HCT116 (cell line): ENCODE measurements around the gene LCE1A. TPM values are rescaled to one million over a fixed set of nuclear protein-coding genes. Genes with fewer than 3 reads are reported as not detected.

ENCODE experiments used
- ATAC-seq: fragments of 200-7000 bp; cut with Tn5 transposase; 2 replicates; pipeline ENCODE4 v1.9.1; 2020; ENCODE audit warnings: mild to moderate bottlenecking, moderate library complexity
- BruUV-seq: library from RNA; stranded (reverse); fragments of 400-500 nt; replicated peaks from 2 replicates; lab custom pipeline; 2021; lab: Mats Ljungman, UMichigan
- CTCF ChIA-PET: fragments of 300-600 bp; sonication (Branson Sonifier 250); formaldehyde crosslinking; loops from one replicate; lab custom pipeline; 2021; ENCODE audit warnings: antibody characterized with exemption; lab: Charles Lee
- POLR2A ChIA-PET: fragments of 300-600, 350-600 bp; sonication (Branson Sonifier 250); formaldehyde crosslinking; loops from one replicate; lab custom pipeline; 2021; ENCODE audit warnings: antibody characterized with exemption; lab: Charles Lee
- RAD21 ChIA-PET, 2 experiments: fragments of 300-600 bp; sonication (Branson Sonifier 250); formaldehyde crosslinking; loops; one replicate each; lab custom pipeline; 2023; ENCODE audit warnings: low total read pairs in 2 of 2; ENCODE audit not compliant: uncharacterized antibody in 2 of 2, unreplicated experiment in 2 of 2, low non-redundant PET in 1 of 2; lab: Charles Lee
- DNase-seq: peaks from one replicate; pipeline ENCODE4 v3.0.0-alpha.2; 2010; ENCODE audit warnings: low read depth, low spot score
- H2AFZ ChIP-seq: fragments of 200-600 bp; shearing (Covaris generic), sonication (generic); 2 replicates; pipeline ENCODE4 v1.6.1; 2017; ENCODE audit warnings: low read depth, mixed run types, mixed read lengths, antibody characterized with exemption, low read length; ENCODE audit not compliant: poor library complexity, severe bottlenecking
- H3K27ac ChIP-seq: 2 replicates; pipeline ENCODE4 v1.5.1; 2012; ENCODE audit warnings: low read depth, low read length
- H3K27me3 ChIP-seq: fragments of 200-600 bp; sonication (generic); 2 replicates; pipeline ENCODE4 v1.6.1; 2016; ENCODE audit warnings: mixed run types, low read length, mixed read lengths; ENCODE audit not compliant: insufficient read depth
- H3K36me3 ChIP-seq, 2 experiments: fragments of 200-500 bp in 1 of 2; fragments of 200-600 bp in 1 of 2; sonication (Bioruptor generic) in 1 of 2; sonication (generic) in 1 of 2; 2 replicates each; pipeline versions ENCODE4 v1.5.1 to v1.6.1; 2014 to 2016; ENCODE audit warnings: low read length in 2 of 2, inconsistent platforms in 1 of 2, mixed read lengths in 1 of 2, mixed run types in 1 of 2; ENCODE audit not compliant: insufficient read depth in 2 of 2, control insufficient read depth in 1 of 2
- H3K4me1 ChIP-seq, 2 experiments: fragments of 200-600 bp in 1 of 2; sonication (generic) in 1 of 2; 2 replicates each; pipeline versions ENCODE4 v1.5.1 to v1.6.1; 2012 to 2017; ENCODE audit warnings: low read length in 2 of 2, inconsistent platforms in 1 of 2, mild to moderate bottlenecking in 1 of 2, mixed read lengths in 1 of 2, mixed run types in 1 of 2, moderate library complexity in 1 of 2; ENCODE audit not compliant: insufficient read depth in 2 of 2, control insufficient read depth in 1 of 2
- H3K4me2 ChIP-seq: fragments of 200-600 bp; sonication (generic); 2 replicates; pipeline ENCODE4 v1.6.1; 2017; ENCODE audit warnings: mixed run types, low read length, mixed read lengths
- H3K4me3 ChIP-seq, 2 experiments: fragments of 200-600 bp in 1 of 2; sonication (generic) in 1 of 2; replicated peaks in 1 of 2; 2 replicates each; pipeline ENCODE4 v1.5.1; 2011 to 2016; ENCODE audit warnings: low read length in 2 of 2, control low read depth in 1 of 2, low read depth in 1 of 2, mild to moderate bottlenecking in 1 of 2, mixed read lengths in 1 of 2, mixed run types in 1 of 2
- H3K79me2 ChIP-seq: fragments of 200-600 bp; sonication (generic); 2 replicates; pipeline ENCODE4 v1.6.1; 2017; ENCODE audit warnings: mild to moderate bottlenecking, mixed run types, low read length, moderate library complexity, mixed read lengths; ENCODE audit not compliant: insufficient read depth
- H3K9ac ChIP-seq: fragments of 200-600 bp; sonication (generic); 2 replicates; pipeline ENCODE4 v1.6.1; 2016; ENCODE audit warnings: low read length, mixed read lengths
- H3K9me2 ChIP-seq: fragments of 200-600 bp; sonication (generic), shearing (Covaris generic); 2 replicates; pipeline ENCODE4 v1.6.1; 2017; ENCODE audit warnings: mixed run types, mild to moderate bottlenecking, moderate library complexity; ENCODE audit not compliant: insufficient read depth
- H3K9me3 ChIP-seq, 2 experiments: fragments of 200-500 bp in 1 of 2; fragments of 200-600 bp in 1 of 2; sonication (Bioruptor generic) in 1 of 2; sonication (generic) in 1 of 2; 2 replicates each; pipeline ENCODE4 v1.6.1; 2014 to 2017; ENCODE audit warnings: low read length in 2 of 2, mixed read lengths in 2 of 2, inconsistent platforms in 1 of 2, low read depth in 1 of 2, mild to moderate bottlenecking in 1 of 2, mixed run types in 1 of 2, moderate library complexity in 1 of 2; ENCODE audit not compliant: control insufficient read depth in 1 of 2, insufficient read depth in 1 of 2
- H4K20me1 ChIP-seq: fragments of 200-600 bp; sonication (generic), shearing (Covaris generic); 2 replicates; pipeline ENCODE4 v1.6.1; 2017; ENCODE audit warnings: mixed run types, mild to moderate bottlenecking, moderate library complexity; ENCODE audit not compliant: insufficient read depth
- ELF1 ChIP-seq: IDR thresholded peaks from 2 replicates; pipeline ENCODE4 v1.6.1; 2012; ENCODE audit warnings: low read depth, borderline replicate concordance
- EZH2 ChIP-seq: fragments of 200-600 bp; sonication (generic); IDR thresholded peaks from 2 replicates; pipeline ENCODE4 v1.6.1; 2017; ENCODE audit warnings: antibody characterized with exemption, mixed run types
- EZH2phosphoT487 ChIP-seq: fragments of 200-600 bp; IDR thresholded peaks from 2 replicates; pipeline ENCODE4 v1.6.1; 2018; ENCODE audit warnings: antibody characterized with exemption, borderline replicate concordance
- FOSL1 ChIP-seq: IDR thresholded peaks from 2 replicates; pipeline ENCODE4 v1.6.1; 2012; ENCODE audit warnings: low read depth
- POLR2A ChIP-seq: IDR thresholded peaks from 2 replicates; pipeline ENCODE4 v1.7.0; 2011; ENCODE audit warnings: borderline replicate concordance; ENCODE audit not compliant: insufficient read depth, insufficient read length; ENCODE audit errors: extremely low read depth
- TCF7L2 ChIP-seq: IDR thresholded peaks from 2 replicates; pipeline ENCODE4 v1.7.0; 2011; ENCODE audit warnings: borderline replicate concordance, inconsistent platforms; ENCODE audit not compliant: insufficient read depth, insufficient read length; ENCODE audit errors: extremely low read depth
- ZFX ChIP-seq: fragments of 450-650 bp; IDR thresholded peaks from 2 replicates; pipeline ENCODE4 v1.6.1; 2017
- ZNF274 ChIP-seq: fragments of 200-500 bp; sonication (Bioruptor generic); IDR thresholded peaks from 2 replicates; pipeline ENCODE4 v1.6.1; 2014; ENCODE audit warnings: mild to moderate bottlenecking, low read depth, low read length, inconsistent platforms
- intact Hi-C: fragments of 100-400 bp; cut with micrococcal nuclease; formaldehyde crosslinking; loops from 2 replicates; pipeline ENCODE4 v1.10.0; 2022
- total RNA-seq: library from RNA; stranded (reverse); gene quantifications from one replicate; pipeline ENCODE4 v1.2.1, GENCODE V29; 2021; ENCODE audit not compliant: unreplicated experiment
- TF ChIP-seq, protein P1 (sequence below): IDR thresholded peaks from 2 replicates; pipeline ENCODE4 v1.6.1; 2011; ENCODE audit warnings: mild to moderate bottlenecking, low read length, moderate library complexity; ENCODE audit not compliant: insufficient replicate concordance; ENCODE audit errors: extremely low read depth
- TF ChIP-seq, protein P2 (sequence below), 3 experiments: fragments of 200-600 bp in 1 of 3; sonication (generic) in 1 of 3; IDR thresholded peaks in 2 of 3; conservative IDR thresholded peaks in 1 of 3; 2 replicates each; pipeline ENCODE4 v1.5.1; 2012 to 2017; ENCODE audit warnings: low read depth in 2 of 3, low read length in 2 of 3, antibody characterized with exemption in 1 of 3, borderline replicate concordance in 1 of 3, control low read depth in 1 of 3, mild to moderate bottlenecking in 1 of 3, mixed read lengths in 1 of 3, mixed run types in 1 of 3, moderate library complexity in 1 of 3; ENCODE audit not compliant: insufficient read depth in 1 of 3
- TF ChIP-seq, protein P3 (sequence below): IDR thresholded peaks from 2 replicates; pipeline ENCODE4 v1.6.1; 2012

The LCE1A gene
- total RNA-seq, 1 experiment from 2014 or later, result not detected

DNA sequence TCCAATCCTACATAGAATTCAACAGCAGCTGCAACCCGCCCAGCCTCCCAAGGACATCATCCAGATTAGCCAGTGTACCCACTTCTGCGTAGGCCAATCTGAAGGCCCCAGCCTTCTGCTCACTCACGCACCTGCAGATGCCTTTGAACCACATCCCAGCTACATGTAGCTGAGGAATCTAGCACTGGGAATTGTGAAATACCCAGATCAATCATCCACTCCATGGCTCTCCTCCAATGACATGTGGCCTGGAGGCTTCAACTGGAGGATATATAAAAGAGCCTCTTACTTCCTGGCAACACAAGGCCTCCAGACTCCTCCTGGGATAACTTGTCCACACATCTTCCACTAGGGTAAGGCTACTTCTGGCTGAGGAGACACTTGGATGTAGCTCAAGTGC is 15.3 kb downstream of the LCE1A start, which contains the start of gene LCE6A (continued):
- TF ChIP-seq, protein P1, sequence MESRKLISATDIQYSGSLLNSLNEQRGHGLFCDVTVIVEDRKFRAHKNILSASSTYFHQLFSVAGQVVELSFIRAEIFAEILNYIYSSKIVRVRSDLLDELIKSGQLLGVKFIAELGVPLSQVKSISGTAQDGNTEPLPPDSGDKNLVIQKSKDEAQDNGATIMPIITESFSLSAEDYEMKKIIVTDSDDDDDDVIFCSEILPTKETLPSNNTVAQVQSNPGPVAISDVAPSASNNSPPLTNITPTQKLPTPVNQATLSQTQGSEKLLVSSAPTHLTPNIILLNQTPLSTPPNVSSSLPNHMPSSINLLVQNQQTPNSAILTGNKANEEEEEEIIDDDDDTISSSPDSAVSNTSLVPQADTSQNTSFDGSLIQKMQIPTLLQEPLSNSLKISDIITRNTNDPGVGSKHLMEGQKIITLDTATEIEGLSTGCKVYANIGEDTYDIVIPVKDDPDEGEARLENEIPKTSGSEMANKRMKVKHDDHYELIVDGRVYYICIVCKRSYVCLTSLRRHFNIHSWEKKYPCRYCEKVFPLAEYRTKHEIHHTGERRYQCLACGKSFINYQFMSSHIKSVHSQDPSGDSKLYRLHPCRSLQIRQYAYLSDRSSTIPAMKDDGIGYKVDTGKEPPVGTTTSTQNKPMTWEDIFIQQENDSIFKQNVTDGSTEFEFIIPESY, result no peak
- TF ChIP-seq EZH2 (no peak), ZFX (no peak)
- TF ChIP-seq, all 23 proteins: peak for 0

DNA sequence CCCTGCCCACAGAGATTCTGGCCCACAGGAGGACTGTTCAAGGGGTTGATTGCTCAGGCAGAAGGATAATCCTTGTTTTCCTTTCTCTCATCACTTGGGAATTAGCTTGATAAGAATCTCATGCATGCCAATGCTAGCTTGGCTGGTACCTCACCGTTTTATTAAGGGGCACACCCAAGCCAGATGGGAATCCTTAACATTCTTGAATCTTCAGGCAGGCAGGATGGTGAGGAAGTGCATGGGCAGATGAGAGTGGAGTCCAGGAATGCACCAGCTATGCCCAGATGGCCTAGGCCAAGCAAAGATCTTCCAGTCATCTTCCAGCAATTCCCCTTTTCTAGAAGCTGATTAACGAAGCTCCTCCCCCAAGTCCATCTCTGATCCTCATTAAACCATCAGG is 28.4 kb downstream of the LCE1A start:
- Histone ChIP-seq H4K20me1 (no peaks in the 10 kb centered on the region), H3K27ac (no peak overlapping the region), H3K9me3 (no peaks in the 10 kb centered on the region), H2AFZ (no peak overlapping the region), H3K36me3 (no peaks in the 10 kb centered on the region), H3K4me3 (no peak overlapping the region), H3K9me2 (no peaks in the 10 kb centered on the region), H3K4me1 (no peaks in the 10 kb centered on the region), H3K4me2 (no peak overlapping the region), H3K9ac (no peak overlapping the region), H3K27me3 (peaks cover 7% of the 10 kb centered on the region; the same call in 1 of the 2 replicates), H3K79me2 (no peaks in the 10 kb centered on the region)
- POLR2A ChIA-PET, result no interaction called here
- ATAC-seq (no peak), DNase-seq (no peak)
- intact Hi-C loops, result no loop called here
- no TSS peak for BruUV-seq
- TF ChIP-seq, protein P2, sequence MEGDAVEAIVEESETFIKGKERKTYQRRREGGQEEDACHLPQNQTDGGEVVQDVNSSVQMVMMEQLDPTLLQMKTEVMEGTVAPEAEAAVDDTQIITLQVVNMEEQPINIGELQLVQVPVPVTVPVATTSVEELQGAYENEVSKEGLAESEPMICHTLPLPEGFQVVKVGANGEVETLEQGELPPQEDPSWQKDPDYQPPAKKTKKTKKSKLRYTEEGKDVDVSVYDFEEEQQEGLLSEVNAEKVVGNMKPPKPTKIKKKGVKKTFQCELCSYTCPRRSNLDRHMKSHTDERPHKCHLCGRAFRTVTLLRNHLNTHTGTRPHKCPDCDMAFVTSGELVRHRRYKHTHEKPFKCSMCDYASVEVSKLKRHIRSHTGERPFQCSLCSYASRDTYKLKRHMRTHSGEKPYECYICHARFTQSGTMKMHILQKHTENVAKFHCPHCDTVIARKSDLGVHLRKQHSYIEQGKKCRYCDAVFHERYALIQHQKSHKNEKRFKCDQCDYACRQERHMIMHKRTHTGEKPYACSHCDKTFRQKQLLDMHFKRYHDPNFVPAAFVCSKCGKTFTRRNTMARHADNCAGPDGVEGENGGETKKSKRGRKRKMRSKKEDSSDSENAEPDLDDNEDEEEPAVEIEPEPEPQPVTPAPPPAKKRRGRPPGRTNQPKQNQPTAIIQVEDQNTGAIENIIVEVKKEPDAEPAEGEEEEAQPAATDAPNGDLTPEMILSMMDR (IDR thresholded peaks at IDR 0.05 in 2 of 3, conservative IDR thresholded peaks at IDR 0.05 in 1 of 3; ENCODE audit: borderline replicate concordance in 1 of 3, insufficient read depth in 1 of 3, low read depth in 2 of 3, low read length in 2 of 3), result no peak
- TF ChIP-seq, protein P1, result no peak
- no peak for TF ChIP-seq EZH2phosphoT487
- no peak for TF ChIP-seq POLR2A
- TF ChIP-seq, protein P3, sequence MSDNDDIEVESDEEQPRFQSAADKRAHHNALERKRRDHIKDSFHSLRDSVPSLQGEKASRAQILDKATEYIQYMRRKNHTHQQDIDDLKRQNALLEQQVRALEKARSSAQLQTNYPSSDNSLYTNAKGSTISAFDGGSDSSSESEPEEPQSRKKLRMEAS, result no peak
- no peak for TF ChIP-seq ELF1
- TF ChIP-seq ZNF274, result no peak
- no peak for TF ChIP-seq FOSL1
- no peak for TF ChIP-seq TCF7L2
- CTCF ChIA-PET, result interaction anchor here (1.8 kb wide), 1 partner anchor 15 kb away, joined by 4 read pairs; no protein-coding TSS in a partner anchor
- RAD21 ChIA-PET, result no interaction called here
